ENCODE results near the gene PHLPP2. TPM values are rescaled to one million over a fixed set of nuclear protein-coding genes. Genes with fewer than 3 reads are reported as not detected.
A peak's percentile ranks its signal among the peaks of the same experiment; 100 is the strongest.

Gene PHLPP2
- total and polyA plus RNA-seq, 2 experiments from 2014 or later = 7.4 to 15.0 TPM

DNA sequence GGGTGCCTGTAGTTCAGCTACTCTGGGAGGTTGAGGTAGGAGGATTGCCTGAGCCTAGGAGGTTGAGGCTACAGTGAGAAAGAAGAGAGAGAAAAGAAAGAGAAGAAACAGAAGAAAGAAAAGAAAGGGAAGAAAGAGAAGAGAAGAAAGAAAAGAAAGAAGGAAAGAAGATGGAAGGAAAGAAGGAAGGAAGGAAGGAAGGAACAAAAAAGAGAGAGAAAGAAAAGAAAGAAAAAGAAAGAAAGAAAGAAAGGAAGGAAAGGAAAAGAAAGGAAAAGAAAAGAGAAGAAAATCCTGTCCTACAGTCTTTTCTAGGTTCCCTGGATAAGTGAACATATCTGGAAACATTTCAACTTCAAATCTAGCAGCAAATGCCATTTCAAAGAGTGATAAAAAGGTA is 29.6 kb upstream of the PHLPP2 start:
- TF ChIP-seq EZH2phosphoT487 (IDR thresholded peaks at IDR 0.05; ENCODE audit: low read depth, severe bottlenecking, unreplicated experiment) (no peak), EZH2 (IDR thresholded peaks at IDR 0.05; ENCODE audit: borderline replicate concordance) (no peak)
- TF ChIP-seq, protein P1, sequence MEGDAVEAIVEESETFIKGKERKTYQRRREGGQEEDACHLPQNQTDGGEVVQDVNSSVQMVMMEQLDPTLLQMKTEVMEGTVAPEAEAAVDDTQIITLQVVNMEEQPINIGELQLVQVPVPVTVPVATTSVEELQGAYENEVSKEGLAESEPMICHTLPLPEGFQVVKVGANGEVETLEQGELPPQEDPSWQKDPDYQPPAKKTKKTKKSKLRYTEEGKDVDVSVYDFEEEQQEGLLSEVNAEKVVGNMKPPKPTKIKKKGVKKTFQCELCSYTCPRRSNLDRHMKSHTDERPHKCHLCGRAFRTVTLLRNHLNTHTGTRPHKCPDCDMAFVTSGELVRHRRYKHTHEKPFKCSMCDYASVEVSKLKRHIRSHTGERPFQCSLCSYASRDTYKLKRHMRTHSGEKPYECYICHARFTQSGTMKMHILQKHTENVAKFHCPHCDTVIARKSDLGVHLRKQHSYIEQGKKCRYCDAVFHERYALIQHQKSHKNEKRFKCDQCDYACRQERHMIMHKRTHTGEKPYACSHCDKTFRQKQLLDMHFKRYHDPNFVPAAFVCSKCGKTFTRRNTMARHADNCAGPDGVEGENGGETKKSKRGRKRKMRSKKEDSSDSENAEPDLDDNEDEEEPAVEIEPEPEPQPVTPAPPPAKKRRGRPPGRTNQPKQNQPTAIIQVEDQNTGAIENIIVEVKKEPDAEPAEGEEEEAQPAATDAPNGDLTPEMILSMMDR (IDR thresholded peaks at IDR 0.05; ENCODE audit: poor library complexity) = no peak
- Histone ChIP-seq H3K79me2 (peaks cover 8% of the 10 kb centered on the region), H3K4me1 (ENCODE audit: insufficient read depth) (no peaks in the 10 kb centered on the region), H3K27ac (no peak overlapping the region), H4K20me1 (ENCODE audit: insufficient read depth, poor library complexity, severe bottlenecking) (no peaks in the 10 kb centered on the region), H3K27me3 (no peaks in the 10 kb centered on the region), H3K36me3 (replicated peaks; ENCODE audit: insufficient read depth, low read depth) (no peaks in the 10 kb centered on the region), H3K4me2 (no peak overlapping the region), H2AFZ (no peak overlapping the region), H3K4me3 (no peak overlapping the region), H3K9me2 (replicated peaks; ENCODE audit: insufficient read depth) (no peaks in the 10 kb centered on the region), H3K9me3 (ENCODE audit: low read depth) (no peaks in the 10 kb centered on the region)
- no peak for DNase-seq (ENCODE audit: low spot score)

DNA sequence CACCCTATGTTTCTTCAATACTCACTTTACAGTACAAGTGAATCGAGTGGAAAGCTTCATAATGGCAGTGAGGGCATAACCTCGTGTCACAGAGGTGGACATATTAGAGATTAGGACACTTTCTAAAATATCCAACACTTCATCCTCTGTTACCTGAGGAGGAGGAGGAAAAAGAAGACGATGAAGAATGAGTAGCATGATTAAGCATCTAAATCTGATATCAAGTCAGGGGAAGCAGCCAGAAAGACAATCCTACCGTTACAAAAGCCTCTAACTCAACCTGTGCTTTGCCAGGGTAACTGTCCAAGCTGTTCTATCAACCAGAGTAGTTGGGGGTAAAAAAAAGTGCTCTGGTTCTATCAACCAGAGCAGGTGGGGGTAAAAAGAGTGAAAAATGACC is 23.7 kb upstream of the PHLPP2 start:
- no peaks in the 10 kb centered on the region for H3K9me3 ChIP-seq (ENCODE audit: low read depth)
- no peak overlapping the region for H3K27ac ChIP-seq
- no peak overlapping the region for H2AFZ ChIP-seq
- H3K4me2 ChIP-seq = no peak overlapping the region
- H4K20me1 ChIP-seq (ENCODE audit: insufficient read depth, poor library complexity, severe bottlenecking) = no peaks in the 10 kb centered on the region
- H3K36me3 ChIP-seq (replicated peaks; ENCODE audit: insufficient read depth, low read depth) = peaks cover 3% of the 10 kb centered on the region
- peaks cover under 1% of the 10 kb centered on the region for H3K79me2 ChIP-seq
- no peaks in the 10 kb centered on the region for H3K9me2 ChIP-seq (replicated peaks; ENCODE audit: insufficient read depth)
- H3K27me3 ChIP-seq = no peaks in the 10 kb centered on the region
- H3K4me1 ChIP-seq (ENCODE audit: insufficient read depth) = no peaks in the 10 kb centered on the region
- WGBS (ENCODE audit: low lambda C conversion rate, missing lambda C conversion rate) = 95% methylated on average over 4 of the region's 4 CpGs
- no peak for DNase-seq (ENCODE audit: low spot score)
- H3K4me3 ChIP-seq = no peak overlapping the region
- TF ChIP-seq EZH2phosphoT487 (IDR thresholded peaks at IDR 0.05; ENCODE audit: low read depth, severe bottlenecking, unreplicated experiment) = no peak
- TF ChIP-seq, protein P1 (IDR thresholded peaks at IDR 0.05; ENCODE audit: poor library complexity) = no peak
- no peak for TF ChIP-seq EZH2 (IDR thresholded peaks at IDR 0.05; ENCODE audit: borderline replicate concordance)

DNA sequence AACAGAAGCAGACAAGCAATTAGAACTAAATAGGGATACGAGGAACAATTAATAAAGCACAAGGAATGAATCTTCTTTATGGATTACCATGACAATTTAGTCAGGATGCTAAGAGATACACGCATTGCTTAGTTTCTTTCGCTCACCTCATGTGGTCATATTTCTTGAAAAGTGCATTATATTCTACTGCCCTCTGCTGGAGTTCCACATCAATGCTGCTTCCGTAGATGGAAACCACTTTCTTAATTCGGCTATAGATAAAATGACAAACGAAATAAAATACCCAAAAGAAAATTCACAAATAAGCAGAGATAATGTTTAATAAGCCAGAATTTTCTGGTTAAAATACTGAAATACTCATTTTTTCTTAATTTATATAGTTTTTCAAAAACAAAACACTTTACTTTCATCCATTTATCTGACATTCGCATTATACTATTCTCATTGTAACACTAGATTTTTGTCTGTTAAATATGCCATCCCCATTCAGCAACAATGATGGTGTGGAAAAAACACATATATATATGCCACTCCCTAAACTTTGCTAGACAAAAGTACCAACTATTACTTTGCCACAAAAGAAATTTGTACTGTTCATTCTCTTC is 22.0 kb upstream of the PHLPP2 start:
- no peak overlapping the region for H3K4me3 ChIP-seq
- no peaks in the 10 kb centered on the region for H3K9me3 ChIP-seq (ENCODE audit: low read depth)
- peaks cover 3% of the 10 kb centered on the region for H3K79me2 ChIP-seq
- peaks cover 3% of the 10 kb centered on the region for H3K36me3 ChIP-seq (replicated peaks; ENCODE audit: insufficient read depth, low read depth)
- no peak overlapping the region for H2AFZ ChIP-seq
- no peak overlapping the region for H3K27ac ChIP-seq
- H3K27me3 ChIP-seq = no peaks in the 10 kb centered on the region
- H3K4me1 ChIP-seq (ENCODE audit: insufficient read depth) = no peaks in the 10 kb centered on the region
- 77% methylated on average over 7 of the region's 7 CpGs for WGBS (ENCODE audit: low lambda C conversion rate, missing lambda C conversion rate)
- no peak overlapping the region for H3K4me2 ChIP-seq
- H3K9me2 ChIP-seq (replicated peaks; ENCODE audit: insufficient read depth) = no peaks in the 10 kb centered on the region
- no peaks in the 10 kb centered on the region for H4K20me1 ChIP-seq (ENCODE audit: insufficient read depth, poor library complexity, severe bottlenecking)
- peak; percentile 57 for DNase-seq (ENCODE audit: low spot score)
- no peak for TF ChIP-seq EZH2phosphoT487 (IDR thresholded peaks at IDR 0.05; ENCODE audit: low read depth, severe bottlenecking, unreplicated experiment)
- TF ChIP-seq, protein P1 (IDR thresholded peaks at IDR 0.05; ENCODE audit: poor library complexity) = peak; percentile 62

DNA sequence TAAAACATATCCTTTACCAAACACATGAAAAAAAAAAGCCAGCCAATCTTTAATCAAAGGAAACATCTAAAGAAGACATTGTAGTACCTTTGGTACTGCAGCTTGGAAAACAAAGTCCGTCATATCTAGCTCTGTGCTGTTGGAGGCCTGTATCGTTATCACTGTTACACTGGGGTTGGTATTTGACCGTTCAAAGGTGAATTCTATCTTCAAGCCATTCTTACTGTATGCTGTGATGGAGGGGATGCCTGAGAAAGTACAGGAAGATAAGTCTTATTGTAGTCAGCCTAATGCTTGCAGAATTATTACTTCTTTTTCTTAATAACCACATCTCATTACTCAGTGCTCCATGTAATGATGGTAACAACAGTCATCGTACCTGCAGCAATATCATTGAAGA is 14.4 kb upstream of the PHLPP2 start:
- 72% methylated on average over 4 of the region's 4 CpGs for WGBS (ENCODE audit: low lambda C conversion rate, missing lambda C conversion rate)
- peak; percentile 9 for DNase-seq (ENCODE audit: low spot score)
- no peak overlapping the region for H3K4me2 ChIP-seq
- no peak overlapping the region for H2AFZ ChIP-seq
- no peaks in the 10 kb centered on the region for H3K27me3 ChIP-seq
- no peaks in the 10 kb centered on the region for H4K20me1 ChIP-seq (ENCODE audit: insufficient read depth, poor library complexity, severe bottlenecking)
- no peaks in the 10 kb centered on the region for H3K9me2 ChIP-seq (replicated peaks; ENCODE audit: insufficient read depth)
- no peaks in the 10 kb centered on the region for H3K36me3 ChIP-seq (replicated peaks; ENCODE audit: insufficient read depth, low read depth)
- no peaks in the 10 kb centered on the region for H3K9me3 ChIP-seq (ENCODE audit: low read depth)
- no peaks in the 10 kb centered on the region for H3K4me1 ChIP-seq (ENCODE audit: insufficient read depth)
- no peak overlapping the region for H3K27ac ChIP-seq
- peaks cover 3% of the 10 kb centered on the region for H3K79me2 ChIP-seq
- no peak overlapping the region for H3K4me3 ChIP-seq
- TF ChIP-seq EZH2phosphoT487 (IDR thresholded peaks at IDR 0.05; ENCODE audit: low read depth, severe bottlenecking, unreplicated experiment) (no peak), EZH2 (IDR thresholded peaks at IDR 0.05; ENCODE audit: borderline replicate concordance) (no peak)
- TF ChIP-seq, protein P1 (IDR thresholded peaks at IDR 0.05; ENCODE audit: poor library complexity) = no peak

Measured in hepatocyte (in vitro differentiated cells).